ENCODE measurements around the gene ZCCHC14. TPM values are rescaled to one million over a fixed set of nuclear protein-coding genes. Genes with fewer than 3 reads are reported as not detected.

The ZCCHC14 gene
- total RNA-seq, 6 donors from 2014 or later, result 17.2 to 35.3 (median 26.3) TPM

DNA sequence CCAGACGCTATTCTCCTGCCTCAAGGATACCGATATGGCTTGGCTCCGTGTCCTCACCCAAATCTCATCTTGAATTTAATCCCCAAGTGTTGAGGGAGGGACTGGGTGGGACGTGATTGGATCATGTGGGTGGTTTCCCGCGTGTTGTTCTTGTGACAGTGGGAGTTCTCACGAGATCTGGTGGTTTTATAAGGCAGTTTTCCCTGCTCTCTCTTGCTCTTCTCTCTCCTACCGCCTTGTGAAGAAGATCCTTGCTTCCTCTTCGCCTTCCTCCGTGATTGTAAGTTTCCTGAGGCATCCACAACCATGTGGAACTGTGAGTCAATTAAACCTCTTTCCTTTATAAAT, 43.9 kb upstream of the ZCCHC14 start:
- TF ChIP-seq POLR2AphosphoS5 (IDR thresholded peaks at IDR 0.05), result no peak
- TF ChIP-seq POLR2A (IDR thresholded peaks at IDR 0.05), result no peak
- TF ChIP-seq, protein P1, sequence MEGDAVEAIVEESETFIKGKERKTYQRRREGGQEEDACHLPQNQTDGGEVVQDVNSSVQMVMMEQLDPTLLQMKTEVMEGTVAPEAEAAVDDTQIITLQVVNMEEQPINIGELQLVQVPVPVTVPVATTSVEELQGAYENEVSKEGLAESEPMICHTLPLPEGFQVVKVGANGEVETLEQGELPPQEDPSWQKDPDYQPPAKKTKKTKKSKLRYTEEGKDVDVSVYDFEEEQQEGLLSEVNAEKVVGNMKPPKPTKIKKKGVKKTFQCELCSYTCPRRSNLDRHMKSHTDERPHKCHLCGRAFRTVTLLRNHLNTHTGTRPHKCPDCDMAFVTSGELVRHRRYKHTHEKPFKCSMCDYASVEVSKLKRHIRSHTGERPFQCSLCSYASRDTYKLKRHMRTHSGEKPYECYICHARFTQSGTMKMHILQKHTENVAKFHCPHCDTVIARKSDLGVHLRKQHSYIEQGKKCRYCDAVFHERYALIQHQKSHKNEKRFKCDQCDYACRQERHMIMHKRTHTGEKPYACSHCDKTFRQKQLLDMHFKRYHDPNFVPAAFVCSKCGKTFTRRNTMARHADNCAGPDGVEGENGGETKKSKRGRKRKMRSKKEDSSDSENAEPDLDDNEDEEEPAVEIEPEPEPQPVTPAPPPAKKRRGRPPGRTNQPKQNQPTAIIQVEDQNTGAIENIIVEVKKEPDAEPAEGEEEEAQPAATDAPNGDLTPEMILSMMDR (IDR thresholded peaks at IDR 0.05), result no peak
- TF ChIP-seq EP300 (IDR thresholded peaks at IDR 0.05), result no peak
- 74 to 81% methylated on average over 10 of the region's 10 CpGs for WGBS, 2 donors
- Histone ChIP-seq H3K4me1 (no peaks in the 10 kb centered on the region), H3K9me3 (peaks cover 9 to 16% (median 13%) of the 10 kb centered on the region in 4 donors), H3K27me3 (peaks cover 0 to 5% (median 0%) of the 10 kb centered on the region in 4 donors), H3K27ac (no peak overlapping the region), H3K36me3 (no peaks in the 10 kb centered on the region), H3K4me3 (no peak overlapping the region)
- DNase-seq (no peak), ATAC-seq (ENCODE audit: low FRiP score in 2 of 2) (no peak)

DNA sequence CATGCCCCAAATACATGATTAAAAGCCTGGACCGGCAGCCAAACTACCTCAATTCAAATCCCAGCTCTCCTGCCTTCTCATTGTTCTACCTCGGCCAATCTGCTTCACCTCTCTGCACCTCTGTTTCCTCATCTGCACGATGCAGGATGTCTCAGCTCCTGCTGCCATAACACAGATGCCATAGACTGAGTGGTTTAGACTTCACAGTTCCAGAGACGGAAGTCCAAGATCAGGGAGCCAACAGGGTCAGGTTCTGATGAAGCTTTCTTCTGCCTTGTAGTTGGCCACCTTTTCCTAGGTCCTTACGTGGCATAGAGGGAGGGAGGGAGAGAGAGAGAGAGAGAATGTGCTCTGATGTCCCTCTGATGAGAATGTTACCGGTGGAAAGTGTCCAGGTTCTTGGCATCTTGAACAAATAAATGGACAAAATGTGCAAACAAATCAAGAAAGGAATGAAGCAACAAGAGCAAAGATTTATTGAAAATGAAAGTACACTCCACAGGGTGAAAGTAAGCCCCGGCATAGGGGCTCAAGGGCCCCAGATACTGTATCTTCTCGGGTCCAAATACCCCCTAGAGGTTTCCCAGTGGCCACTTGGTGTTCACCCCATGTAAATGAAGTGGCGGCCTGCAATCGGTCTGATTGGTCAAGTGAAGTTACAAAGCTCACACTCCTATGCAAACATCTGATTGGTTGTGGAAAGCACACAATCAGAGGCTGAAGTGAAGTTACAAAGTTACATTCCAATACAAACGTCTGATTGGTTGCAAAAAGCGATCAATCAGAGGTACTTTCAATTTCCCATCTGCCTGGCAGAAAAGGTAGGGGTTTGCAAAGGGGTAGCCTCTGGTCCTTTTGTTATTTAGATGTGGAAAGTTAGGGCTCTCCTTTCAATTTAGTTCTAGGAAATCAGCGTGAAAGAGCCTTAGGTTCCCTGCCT, 43.3 kb upstream of the ZCCHC14 start:
- ATAC-seq (ENCODE audit: low FRiP score in 2 of 2) (no peak), DNase-seq (no peak)
- Histone ChIP-seq H3K4me3 (no peak overlapping the region), H3K9me3 (peaks cover 9 to 16% (median 13%) of the 10 kb centered on the region in 4 donors), H3K27ac (no peak overlapping the region), H3K36me3 (no peaks in the 10 kb centered on the region), H3K27me3 (peaks cover 0 to 5% (median 0%) of the 10 kb centered on the region in 4 donors), H3K4me1 (no peaks in the 10 kb centered on the region)
- 68 to 72% methylated on average over 13 of the region's 13 CpGs for WGBS, 2 donors
- TF ChIP-seq POLR2A (IDR thresholded peaks at IDR 0.05), result no peak

GRCh38 chr16:87535457-87535854, 42.6 kb upstream of the ZCCHC14 start:
- H3K27me3 ChIP-seq, result peaks cover 0 to 3% (median 0%) of the 10 kb centered on the region in 4 donors
- 43 to 53% methylated on average over 3 of the region's 3 CpGs for WGBS, 2 donors
- no peak overlapping the region for H3K27ac ChIP-seq
- ATAC-seq (ENCODE audit: low FRiP score in 2 of 2), result no peak
- H3K9me3 ChIP-seq, result peaks cover 9 to 16% (median 13%) of the 10 kb centered on the region in 4 donors
- no peak overlapping the region for H3K4me3 ChIP-seq
- H3K4me1 ChIP-seq, result no peaks in the 10 kb centered on the region
- H3K36me3 ChIP-seq, result no peaks in the 10 kb centered on the region
- DNase-seq, result no peak
- TF ChIP-seq, protein P1 (IDR thresholded peaks at IDR 0.05), result no peak
- TF ChIP-seq EP300 (IDR thresholded peaks at IDR 0.05) (no peak), POLR2A (IDR thresholded peaks at IDR 0.05) (no peak), POLR2AphosphoS5 (IDR thresholded peaks at IDR 0.05) (no peak)

DNA sequence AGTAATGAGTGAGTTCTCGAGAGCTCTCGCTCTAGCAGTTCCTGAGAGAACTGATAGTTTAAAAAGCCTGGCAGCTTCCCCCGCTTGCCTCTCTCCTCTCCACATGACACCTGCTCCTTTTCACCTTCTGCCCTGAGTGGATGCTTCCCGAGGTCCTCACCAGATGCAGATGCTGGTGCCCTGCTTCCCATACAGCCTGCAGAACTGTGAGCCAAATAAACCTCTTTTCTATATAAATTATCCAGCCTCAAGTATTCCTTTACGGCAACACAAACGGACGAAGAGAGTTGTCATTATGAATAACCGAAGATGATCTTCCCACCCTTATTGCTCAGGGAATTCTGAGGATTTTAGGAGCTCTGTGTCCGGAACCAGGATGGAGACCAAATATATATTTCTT, 41.9 kb upstream of the ZCCHC14 start:
- ATAC-seq (ENCODE audit: low FRiP score in 2 of 2) (no peak), DNase-seq (no peak)
- Histone ChIP-seq H3K4me1 (no peaks in the 10 kb centered on the region), H3K4me3 (no peak overlapping the region), H3K27ac (no peak overlapping the region), H3K36me3 (no peaks in the 10 kb centered on the region), H3K27me3 (no peaks in the 10 kb centered on the region), H3K9me3 (peaks cover 12 to 17% (median 16%) of the 10 kb centered on the region in 4 donors)
- WGBS, 2 donors, result 92 to 96% methylated on average over 9 of the region's 9 CpGs
- TF ChIP-seq EP300 (IDR thresholded peaks at IDR 0.05), result no peak
- TF ChIP-seq, protein P1 (IDR thresholded peaks at IDR 0.05), result no peak
- no peak for TF ChIP-seq POLR2AphosphoS5 (IDR thresholded peaks at IDR 0.05)
- no peak for TF ChIP-seq POLR2A (IDR thresholded peaks at IDR 0.05)

GRCh38 chr16:87534030-87534653, 41.3 kb upstream of the ZCCHC14 start:
- no peak overlapping the region for H3K27ac ChIP-seq
- TF ChIP-seq POLR2AphosphoS5 (IDR thresholded peaks at IDR 0.05) (no peak), EP300 (IDR thresholded peaks at IDR 0.05) (no peak), POLR2A (IDR thresholded peaks at IDR 0.05) (no peak)
- TF ChIP-seq, protein P1 (IDR thresholded peaks at IDR 0.05), result no peak
- DNase-seq, result no peak
- ATAC-seq (ENCODE audit: low FRiP score in 2 of 2), result no peak
- H3K36me3 ChIP-seq, result no peaks in the 10 kb centered on the region
- no peaks in the 10 kb centered on the region for H3K27me3 ChIP-seq
- H3K9me3 ChIP-seq, result peaks cover 16 to 23% (median 18%) of the 10 kb centered on the region in 4 donors
- H3K4me1 ChIP-seq, result no peaks in the 10 kb centered on the region
- WGBS, 2 donors, result 72 to 84% methylated on average over 4 to 5 of the region's 5 CpGs
- H3K4me3 ChIP-seq, result no peak overlapping the region

Data from upper lobe of left lung (tissue), 6 donors.